Astrocyte (in vitro differentiated cells and primary cell): ENCODE measurements around the gene HMGCS2.

Experiments used
- CTCF ChIP-seq: IDR thresholded peaks from 2 replicates; pipeline ENCODE4 v1.5.1; 2011; ENCODE audit warnings: low read depth, mild to moderate bottlenecking, inconsistent platforms, low read length, moderate library complexity; ENCODE audit not compliant: insufficient read depth
- EZH2 ChIP-seq: IDR thresholded peaks from 2 replicates; pipeline ENCODE4 v1.6.1; 2012; ENCODE audit warnings: mild to moderate bottlenecking, low read length, inconsistent platforms; ENCODE audit not compliant: insufficient read depth

- TF ChIP-seq EZH2, result no peak
- TF ChIP-seq CTCF, result no peak
Observed at GRCh38 chr1:119736649-119737039, 32.1 kb downstream of the HMGCS2 start.
